SHP77 (cell line): ENCODE results near the gene HCFC1R1.

Experiments used
- DNase-seq, 2 experiments: peaks; one replicate each; lab custom pipeline; 2025; lab: John Stamatoyannopoulos, UW

Gene HCFC1R1

DNA sequence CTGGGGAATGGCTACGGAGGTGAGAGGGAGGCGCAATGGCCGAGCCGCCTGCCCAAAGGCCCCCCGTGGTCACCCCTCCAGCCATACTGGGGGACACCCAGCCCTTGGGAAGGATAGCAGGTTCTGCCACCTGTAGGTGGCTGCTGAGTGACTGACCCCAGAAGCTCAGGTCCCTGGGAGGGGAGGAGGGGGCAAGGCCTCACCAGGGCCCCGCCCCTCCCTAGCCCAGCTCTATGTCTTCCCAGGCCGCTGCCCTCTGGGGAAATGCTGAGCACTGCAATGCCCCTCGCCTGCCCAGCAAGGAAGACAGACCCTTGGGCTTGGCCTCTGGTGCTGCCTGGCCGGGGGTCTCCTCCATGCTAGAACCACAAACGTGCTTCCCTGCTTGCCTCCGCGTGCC is 22.4 kb downstream of the HCFC1R1 start:
- DNase-seq: no peak

- DNase-seq: no peak
Measured at GRCh38 chr16:3000540-3000939, 23.2 kb downstream of the HCFC1R1 start.

DNA sequence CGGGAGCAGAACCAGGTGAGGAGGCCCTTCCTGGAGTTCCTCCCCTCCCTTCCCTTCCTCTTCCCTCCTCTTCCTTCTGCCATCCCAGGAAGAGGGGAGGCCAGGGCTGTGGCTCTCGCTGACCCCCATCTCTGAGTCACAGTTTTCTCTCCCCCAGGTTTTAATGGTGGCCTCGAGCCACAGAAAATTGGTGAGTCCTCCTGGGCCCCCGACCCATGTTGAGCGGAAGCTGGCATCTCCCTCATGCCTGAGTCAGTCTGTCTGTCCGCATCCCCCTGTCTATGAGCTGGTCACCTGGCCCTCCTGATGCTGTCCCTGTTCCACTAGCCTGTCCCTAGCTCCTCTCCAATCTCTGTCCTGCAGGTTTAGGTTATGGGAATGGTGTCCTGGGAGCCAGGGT is 23.8 kb downstream of the HCFC1R1 start:
- DNase-seq: no peak

- no peak for DNase-seq
Measured at GRCh38 chr16:2996298-2996697, 27.4 kb downstream of the HCFC1R1 start.

GRCh38 chr16:2992383-2993081 is 31.2 kb downstream of the HCFC1R1 start:
- DNase-seq: no peak

DNA sequence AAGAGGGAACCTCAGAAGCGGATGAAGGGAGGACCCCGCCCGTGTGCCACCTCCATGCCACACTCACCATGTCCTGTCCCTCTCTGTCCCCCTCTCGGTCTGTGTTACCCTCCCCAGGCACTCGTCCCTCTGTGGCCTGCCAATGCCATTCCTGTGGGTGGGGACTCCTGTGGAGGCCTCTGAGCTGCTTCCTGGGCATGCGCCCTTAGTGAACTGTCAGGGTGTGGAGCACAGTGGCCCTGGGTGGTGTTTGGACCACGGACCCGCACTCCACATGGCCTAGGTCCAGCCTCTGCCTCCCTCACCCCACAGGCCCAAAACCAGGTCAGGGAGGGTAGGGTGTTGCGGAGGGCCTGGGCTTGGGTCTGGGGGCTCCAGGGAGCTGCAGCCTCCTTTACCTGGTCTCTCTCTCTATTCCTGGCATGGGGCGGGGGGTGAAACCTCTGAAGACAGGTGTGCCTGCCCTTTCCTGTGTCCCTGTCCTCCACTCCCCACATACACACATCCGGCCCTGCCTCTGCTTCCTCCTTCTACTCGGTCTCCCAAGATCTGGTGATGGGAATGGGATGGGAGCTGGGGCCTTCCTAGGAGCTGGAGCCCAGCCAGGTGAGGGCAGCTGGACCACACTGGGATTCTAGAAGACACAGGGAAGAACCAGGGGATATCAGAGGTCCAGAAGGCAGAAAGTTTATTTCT is 32.0 kb downstream of the HCFC1R1 start:
- no peak for DNase-seq

GRCh38 chr16:2990891-2991290 is 32.9 kb downstream of the HCFC1R1 start:
- no peak for DNase-seq

GRCh38 chr16:2988590-2989099 is 35.1 kb downstream of the HCFC1R1 start:
- DNase-seq: no peak

- no peak for DNase-seq
Measured at GRCh38 chr16:2987833-2988232, 35.9 kb downstream of the HCFC1R1 start.

GRCh38 chr16:2987286-2987685 is 36.5 kb downstream of the HCFC1R1 start:
- DNase-seq: no peak

- DNase-seq: no peak
Measured at GRCh38 chr16:2986623-2987188, 37.0 kb downstream of the HCFC1R1 start.

- peak in 1 of 2 experiments; percentile 42 for DNase-seq
Measured at GRCh38 chr16:2985893-2986355, 37.8 kb downstream of the HCFC1R1 start.

DNA sequence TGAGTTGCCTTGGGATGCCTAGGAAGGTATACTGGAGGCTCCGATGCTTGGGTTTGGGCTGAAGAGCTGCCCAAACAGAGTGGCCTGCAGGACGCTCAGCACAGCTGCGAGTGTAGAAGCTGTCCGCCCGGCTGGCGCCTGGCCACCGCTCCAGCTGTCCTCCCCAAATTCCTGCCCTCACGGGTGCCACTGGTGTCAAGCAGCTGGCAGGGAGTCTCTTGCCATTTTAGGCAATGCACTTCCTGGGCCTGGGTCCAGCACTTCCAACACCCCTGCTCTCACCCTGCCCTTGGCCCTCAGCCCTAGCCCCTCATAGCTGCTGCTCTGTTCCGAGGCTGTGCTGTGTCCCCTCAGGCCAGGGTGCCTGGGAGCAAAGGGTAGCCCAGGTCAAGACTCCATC is 38.3 kb downstream of the HCFC1R1 start:
- DNase-seq: no peak

- peak; percentile 64 to 73 for DNase-seq
Measured at GRCh38 chr16:2983706-2984136, 40.0 kb downstream of the HCFC1R1 start.

DNA sequence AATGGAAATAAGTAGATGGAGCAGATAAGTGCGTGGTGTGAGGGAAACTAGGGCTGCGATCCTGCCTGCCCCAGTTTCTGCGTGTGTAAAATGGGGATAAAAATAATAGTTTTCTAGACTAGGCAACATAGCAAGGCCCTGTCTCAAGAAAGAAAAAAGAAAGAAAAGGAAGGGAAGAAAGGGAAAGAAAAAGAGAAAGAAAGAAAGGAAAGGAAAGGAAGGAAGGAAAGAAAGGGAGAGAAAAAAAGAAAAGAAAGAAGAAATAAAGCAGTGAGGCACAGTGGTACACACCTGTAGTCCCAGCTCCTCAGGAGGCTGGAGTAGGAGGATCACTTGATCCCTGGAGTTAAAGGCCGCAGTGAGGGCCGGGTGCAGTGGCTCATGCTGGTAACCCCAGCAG is 41.3 kb downstream of the HCFC1R1 start:
- DNase-seq: no peak

GRCh38 chr16:2981899-2982250 is 41.9 kb downstream of the HCFC1R1 start:
- DNase-seq: no peak

- no peak for DNase-seq
Measured at GRCh38 chr16:2981177-2981898, 42.4 kb downstream of the HCFC1R1 start.

- DNase-seq: peak; percentile 77 to 79
Measured at GRCh38 chr16:2980227-2981176, 43.2 kb downstream of the HCFC1R1 start, which contains the start of gene PKMYT1. PKMYT1 (minus strand) TSS chr16:2980446; CDS start chr16:2979657, 789 bp downstream.

DNA sequence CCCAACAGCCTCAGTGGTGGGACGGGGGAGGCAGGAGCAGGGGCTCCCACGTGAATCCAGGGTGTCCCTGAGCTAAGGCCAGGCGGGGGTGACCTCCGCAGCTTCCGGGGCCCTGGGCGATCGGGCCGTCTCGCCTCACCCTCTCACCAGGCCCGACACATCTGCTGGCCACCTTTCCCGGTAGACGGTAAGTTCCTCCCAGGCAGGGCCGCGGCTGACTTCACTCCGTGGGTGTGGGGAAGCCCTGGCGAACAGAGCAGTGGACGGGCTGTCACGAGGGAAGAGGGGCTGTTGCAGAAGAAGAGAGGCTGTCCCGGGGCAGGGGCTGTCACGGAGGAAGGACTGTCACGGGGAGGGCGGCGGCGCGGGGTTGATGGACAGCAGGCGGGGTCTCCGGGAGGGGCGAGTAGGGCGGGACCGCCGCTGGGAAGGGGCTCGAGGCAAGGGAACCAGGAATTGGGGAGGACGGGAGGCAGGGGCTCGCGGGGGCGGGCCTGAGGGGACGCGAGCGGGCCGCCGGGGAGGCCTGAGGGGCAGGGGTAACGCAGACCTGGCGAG is 44.0 kb downstream of the HCFC1R1 start:
- no peak for DNase-seq

DNA sequence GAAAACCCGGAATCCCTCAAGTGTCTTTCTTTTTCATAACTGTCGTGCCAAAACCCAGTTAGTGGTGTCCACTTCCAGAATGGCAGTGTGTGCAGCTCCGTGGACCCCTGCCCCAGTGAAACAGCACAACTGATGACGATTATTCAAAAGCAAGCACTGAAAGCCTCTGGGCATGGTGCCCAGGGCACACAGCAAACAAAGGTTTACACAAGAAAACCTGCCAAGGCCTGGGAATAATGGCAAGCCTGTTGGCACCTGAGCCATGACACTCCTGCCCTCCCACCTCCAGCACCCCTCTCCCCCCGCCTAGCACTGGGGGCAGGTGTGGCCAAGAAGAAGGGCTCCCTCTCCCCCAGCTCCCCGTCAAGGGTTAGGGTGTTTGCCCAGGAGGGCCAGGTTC is 46.3 kb downstream of the HCFC1R1 start:
- peak in 1 of 2 experiments; percentile 66 for DNase-seq

DNA sequence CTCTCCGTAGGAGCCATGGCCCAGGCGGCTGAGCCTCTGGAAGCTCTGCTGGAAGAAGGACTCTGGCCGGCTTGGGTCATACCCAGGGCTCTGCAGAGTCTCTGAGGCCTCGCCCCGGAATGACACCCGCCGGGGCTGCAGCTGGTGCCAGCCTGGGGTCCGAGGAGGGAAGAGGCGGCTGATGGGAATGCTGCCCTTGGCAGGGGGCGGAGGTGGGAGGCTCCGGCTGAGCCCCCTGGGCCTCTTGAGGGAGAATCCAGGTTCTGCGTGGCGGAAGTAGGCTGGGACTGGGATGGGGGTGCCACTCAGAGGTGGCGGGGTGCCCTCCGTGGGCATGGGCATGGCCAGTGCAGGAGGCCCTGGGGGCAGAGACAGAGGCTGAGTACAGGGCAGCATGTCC is 47.1 kb downstream of the HCFC1R1 start:
- DNase-seq: no peak
